GM12878 (cell line): ENCODE data around the gene LEMD1. TPM values are rescaled to one million over a fixed set of nuclear protein-coding genes. Genes with fewer than 3 reads are reported as not detected.

Experiments
- ATAC-seq: fragments of 200-7000 bp; cut with Tn5 transposase; 3 replicates; pipeline ENCODE4 v1.9.1; 2020; ENCODE audit warnings: mild to moderate bottlenecking, moderate library complexity
- BruUV-seq: library from RNA; stranded (reverse); fragments of 400-500 nt; replicated peaks from 2 replicates; lab custom pipeline; 2021; lab: Mats Ljungman, UMichigan
- CTCF ChIA-PET: fragments of 300-600 bp; sonication (Branson Sonifier 250); formaldehyde crosslinking; extraction: SDS; loops from one replicate; lab custom pipeline; 2021; ENCODE audit warnings: inconsistent platforms; lab: Yijun Ruan, JAX
- POLR2A ChIA-PET: fragments of 350-600 bp; formaldehyde crosslinking; extraction: SDS; loops from one replicate; lab custom pipeline; 2021; ENCODE audit warnings: inconsistent platforms; lab: Charles Lee
- RAD21 ChIA-PET: fragments of 300-600 bp; sonication (Branson Sonifier 250); formaldehyde crosslinking; loops from one replicate; lab custom pipeline; 2023; ENCODE audit warnings: antibody characterized with exemption; ENCODE audit not compliant: unreplicated experiment; lab: Charles Lee
- SMC1A ChIA-PET: fragments of 300-600 bp; sonication (Branson Sonifier 250); formaldehyde crosslinking; loops from one replicate; lab custom pipeline; 2023; ENCODE audit not compliant: unreplicated experiment, uncharacterized antibody; lab: Charles Lee
- DNase-seq: peaks from one replicate; pipeline ENCODE4 v3.0.0-alpha.2; 2011; ENCODE audit warnings: low read depth, low spot score
- FAIRE-seq: peaks from 3 replicates; lab custom pipeline; 2011; peaks lifted over from hg19 to GRCh38; lab: Jason Lieb, UNC
- H2AFZ ChIP-seq: 2 replicates; pipeline ENCODE4 v1.6.0; 2011; ENCODE audit warnings: low read depth, low read length, control low read depth; ENCODE audit not compliant: control insufficient read depth
- H3K27ac ChIP-seq: 2 replicates; pipeline ENCODE4 v1.5.1; 2011; ENCODE audit warnings: control low read depth; ENCODE audit not compliant: control insufficient read depth, insufficient read depth
- H3K27me3 ChIP-seq, 2 experiments: replicated peaks in 1 of 2; 2 replicates each; pipeline versions ENCODE4 v1.6.0 to v1.6.1; 2011; ENCODE audit warnings: low read length in 1 of 2; ENCODE audit not compliant: control insufficient read depth in 2 of 2, insufficient read depth in 2 of 2
- H3K36me3 ChIP-seq, 2 experiments: 2 replicates each; pipeline ENCODE4 v1.5.1; 2011; ENCODE audit warnings: low read length in 1 of 2; ENCODE audit not compliant: control insufficient read depth in 2 of 2, insufficient read depth in 2 of 2
- H3K4me1 ChIP-seq: 2 replicates; pipeline ENCODE4 v1.6.1; 2011; ENCODE audit warnings: mild to moderate bottlenecking, low read length, moderate library complexity, mixed read lengths; ENCODE audit not compliant: control insufficient read depth, insufficient read depth
- H3K4me2 ChIP-seq: 2 replicates; pipeline ENCODE4 v1.6.0; 2011; ENCODE audit warnings: control low read depth; ENCODE audit not compliant: control insufficient read depth, insufficient read depth
- H3K4me3 ChIP-seq: fragments of 200-600 bp; sonication (generic); 2 replicates; pipeline ENCODE4 v1.5.1; 2016
- H3K79me2 ChIP-seq: 2 replicates; pipeline ENCODE4 v1.6.0; 2011; ENCODE audit warnings: low read length; ENCODE audit not compliant: control insufficient read depth, insufficient read depth
- H3K9ac ChIP-seq: 2 replicates; pipeline ENCODE4 v1.8.0; 2011; ENCODE audit warnings: low read length, control low read depth, mixed read lengths; ENCODE audit not compliant: control insufficient read depth, insufficient read depth
- H3K9me3 ChIP-seq: replicated peaks from 3 replicates; pipeline ENCODE4 v1.5.1; 2011; ENCODE audit warnings: mild to moderate bottlenecking, low read length; ENCODE audit not compliant: control insufficient read depth, insufficient read depth
- H4K20me1 ChIP-seq: 2 replicates; pipeline ENCODE4 v1.6.0; 2011; ENCODE audit not compliant: control insufficient read depth, insufficient read depth
- CBFB ChIP-seq: IDR thresholded peaks from 2 replicates; pipeline ENCODE4 v1.6.1; 2016; ENCODE audit warnings: antibody characterized with exemption, low read depth
- FOS ChIP-seq: IDR thresholded peaks from 3 replicates; pipeline ENCODE4 v1.6.1; 2011; ENCODE audit warnings: borderline replicate concordance; ENCODE audit not compliant: insufficient read length; ENCODE audit errors: extremely low read depth
- FOXM1 ChIP-seq: IDR thresholded peaks from 2 replicates; pipeline ENCODE4 v1.6.1; 2012; ENCODE audit warnings: low read depth, mild to moderate bottlenecking, inconsistent platforms, low read length, moderate library complexity
- NFYA ChIP-seq: IDR thresholded peaks from 2 replicates; pipeline ENCODE4 v1.6.1; 2011; ENCODE audit warnings: low read depth, mild to moderate bottlenecking, low read length, improper control_type of control experiment, borderline replicate concordance
- SPI1 ChIP-seq: IDR thresholded peaks from 2 replicates; pipeline ENCODE4 v1.6.1; 2011; ENCODE audit warnings: low read depth, mild to moderate bottlenecking, low read length, moderate library complexity, borderline replicate concordance; ENCODE audit not compliant: insufficient read depth
- SRF ChIP-seq, 2 experiments: IDR thresholded peaks; 2 replicates each; pipeline ENCODE4 v1.6.1; 2011; ENCODE audit warnings: low read depth in 2 of 2, low read length in 2 of 2, mild to moderate bottlenecking in 1 of 2, moderate library complexity in 1 of 2
- TCF7 ChIP-seq: IDR thresholded peaks from 2 replicates; pipeline ENCODE4 v1.6.1; 2014; ENCODE audit warnings: antibody characterized with exemption, borderline replicate concordance
- ZNF207 ChIP-seq: fragments of 450-650 bp; IDR thresholded peaks from 2 replicates; pipeline ENCODE4 v1.6.1; 2014; ENCODE audit warnings: antibody characterized with exemption, mild to moderate bottlenecking, borderline replicate concordance
- ZNF384 ChIP-seq: IDR thresholded peaks from 2 replicates; pipeline ENCODE4 v1.6.1; 2012; ENCODE audit warnings: low read depth, mild to moderate bottlenecking, low read length, improper control_type of control experiment, borderline replicate concordance
- WGBS: methylation state at CpG from one replicate; pipeline ENCODE4 v1.1.6; 2016; ENCODE audit warnings: low lambda C conversion rate; ENCODE audit not compliant: insufficient replicate concordance, insufficient coverage; ENCODE audit errors: missing lambda C conversion rate; 5-methylcytosine and 5-hydroxymethylcytosine counted together
- in situ Hi-C: fragments of 300-500 bp; cut with MboI; formaldehyde crosslinking; loops from 9 replicates; pipeline ENCODE4 v1.14.3; 2018; ENCODE audit warnings: mixed read lengths
- intact Hi-C: fragments of 100-400 bp; cut with micrococcal nuclease; formaldehyde crosslinking; loops from one replicate; pipeline ENCODE4 v1.14.2; 2022; ENCODE audit not compliant: unreplicated experiment
- polyA plus RNA-seq, 11 experiments: library from polyadenylated mRNA; depleted of rRNA in 4 of 11; unstranded in 6 of 11; stranded (reverse) in 5 of 11; fragments of >200 nt; fragmentation: Nextera tagmentation in 4 of 11; fragmentation: Illumina TruSeq in 1 of 11; extraction: Ambion mirVana in 4 of 11; extraction: Trizol in 1 of 11; gene quantifications; 1 replicate in 1 of 11; 2 replicates in 10 of 11; pipeline versions ENCODE4 v1.2.1 to v1.2.3, GENCODE V29; 2011 to 2016; ENCODE audit warnings: inconsistent platforms in 2 of 11, missing spikeins in 2 of 11, low read depth in 1 of 11
- total RNA-seq, 4 experiments: library from RNA; depleted of rRNA in 3 of 4; stranded (reverse); fragments of >200 nt in 3 of 4; fragmentation: Illumina TruSeq in 1 of 4; extraction: Trizol in 1 of 4; gene quantifications; 2 replicates each; pipeline versions ENCODE4 v1.2.1 to v1.2.3, GENCODE V29; 2013 to 2021
- TF ChIP-seq, protein P1 (sequence below): fragments of 450-650 bp; IDR thresholded peaks from 2 replicates; pipeline ENCODE4 v1.6.1; 2014; ENCODE audit warnings: mild to moderate bottlenecking

LEMD1 gene
- total and polyA plus RNA-seq, 10 of the 15 experiments (the other 5 are each of a cell fraction or from before 2014, with no cell fraction given): 0.19 to 1.2 (median 0.26) TPM; not detected in 7

DNA sequence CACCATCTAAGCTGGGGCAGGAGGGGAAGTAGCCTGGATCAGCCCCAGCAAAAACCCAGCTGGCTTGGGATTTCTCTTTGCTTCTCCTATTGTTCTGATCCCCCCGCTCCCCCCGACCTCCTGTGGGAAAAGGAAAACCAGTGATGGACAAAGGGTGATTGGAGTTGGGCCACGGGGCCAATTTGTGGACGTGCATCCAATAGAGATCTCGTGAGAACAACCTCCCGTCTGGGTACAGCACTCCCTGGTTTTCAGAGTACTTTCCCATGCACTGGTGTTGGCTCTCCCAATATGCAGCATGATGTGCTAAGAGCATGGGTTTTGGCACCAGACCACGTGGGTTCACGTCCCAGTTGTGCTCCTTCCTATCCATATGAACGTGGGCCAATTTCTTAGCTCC, 25.0 kb upstream of the LEMD1 start:
- intact Hi-C loops (no loop called here), in situ Hi-C loops (no loop called here)
- no peak overlapping the region for H3K9ac ChIP-seq
- RAD21 ChIA-PET: interaction anchor here (5.0 kb wide), 1 partner anchor 40 kb away, joined by 36 read pairs; no protein-coding TSS in a partner anchor
- H3K79me2 ChIP-seq: no peaks in the 10 kb centered on the region
- H3K4me2 ChIP-seq: no peak overlapping the region
- H3K4me3 ChIP-seq: no peak overlapping the region
- H3K9me3 ChIP-seq: no peaks in the 10 kb centered on the region
- SMC1A ChIA-PET: interaction anchor here (0.6 to 1.1 kb wide), 2 partner anchors 17 to 36 kb away, joined by 4 to 5 read pairs; no protein-coding TSS in a partner anchor
- H3K36me3 ChIP-seq: no peaks in the 10 kb centered on the region
- CTCF ChIA-PET: interaction anchor here (0.7 to 3.7 kb wide), 6 partner anchors 13 to 305 kb away, joined by 3 to 11 read pairs (median 4); no protein-coding TSS in a partner anchor
- ATAC-seq: no peak
- no peaks in the 10 kb centered on the region for H4K20me1 ChIP-seq
- WGBS: 11% methylated on average over 9 of the region's 9 CpGs
- TF ChIP-seq FOS: no peak
- TF ChIP-seq, protein P1, sequence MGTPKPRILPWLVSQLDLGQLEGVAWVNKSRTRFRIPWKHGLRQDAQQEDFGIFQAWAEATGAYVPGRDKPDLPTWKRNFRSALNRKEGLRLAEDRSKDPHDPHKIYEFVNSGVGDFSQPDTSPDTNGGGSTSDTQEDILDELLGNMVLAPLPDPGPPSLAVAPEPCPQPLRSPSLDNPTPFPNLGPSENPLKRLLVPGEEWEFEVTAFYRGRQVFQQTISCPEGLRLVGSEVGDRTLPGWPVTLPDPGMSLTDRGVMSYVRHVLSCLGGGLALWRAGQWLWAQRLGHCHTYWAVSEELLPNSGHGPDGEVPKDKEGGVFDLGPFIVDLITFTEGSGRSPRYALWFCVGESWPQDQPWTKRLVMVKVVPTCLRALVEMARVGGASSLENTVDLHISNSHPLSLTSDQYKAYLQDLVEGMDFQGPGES: no peak
- TF ChIP-seq NFYA: no peak
- no peak for TF ChIP-seq ZNF207
- TF ChIP-seq SPI1: no peak
- TF ChIP-seq TCF7: no peak
- TF ChIP-seq CBFB: no peak
- TF ChIP-seq SRF (IDR thresholded peaks at IDR 0.05; ENCODE audit: low read depth in 2 of 2, low read length in 2 of 2): no peak
- TF ChIP-seq ZNF384: no peak
- TF ChIP-seq FOXM1: no peak
- DNase-seq: no peak
- no peak overlapping the region for H3K27ac ChIP-seq
- no TSS peak for BruUV-seq
- POLR2A ChIA-PET: no interaction called here
- H3K4me1 ChIP-seq: peaks cover 7% of the 10 kb centered on the region
- no peaks in the 10 kb centered on the region; a peak in 1 of 4 replicates for H3K27me3 ChIP-seq
- no peak overlapping the region for H2AFZ ChIP-seq
- no peak for FAIRE-seq
